ENCODE measurements around the gene RALBP1.

RALBP1 gene

GRCh38 chr18:9561759-9562158 is 86.4 kb downstream of the RALBP1 start:
- no peak for TF ChIP-seq TEAD4 (IDR thresholded peaks at IDR 0.05)
- TF ChIP-seq TCF12 (IDR thresholded peaks at IDR 0.05; ENCODE audit: low read depth), result no peak

- no peak for TF ChIP-seq USF1 (IDR thresholded peaks at IDR 0.05)
- TF ChIP-seq EP300 (IDR thresholded peaks at IDR 0.05; ENCODE audit: borderline replicate concordance), result no peak
- no peak for TF ChIP-seq CEBPB (IDR thresholded peaks at IDR 0.05)
- TF ChIP-seq TCF12 (IDR thresholded peaks at IDR 0.05; ENCODE audit: low read depth), result no peak
- no peak for TF ChIP-seq TAF1 (IDR thresholded peaks at IDR 0.05; ENCODE audit: low read depth)
- no peak for TF ChIP-seq YY1 (IDR thresholded peaks at IDR 0.05; ENCODE audit: low read depth)
- no peak for TF ChIP-seq EGR1 (IDR thresholded peaks at IDR 0.05)
- no peak for TF ChIP-seq ZBTB7A (IDR thresholded peaks at IDR 0.05; ENCODE audit: low read depth)
- no peak for TF ChIP-seq CREB1 (IDR thresholded peaks at IDR 0.05; ENCODE audit: low read depth)
- TF ChIP-seq RAD21 (IDR thresholded peaks at IDR 0.05; ENCODE audit: low read depth), result no peak
- no peak for TF ChIP-seq NFIC (IDR thresholded peaks at IDR 0.05)
- no peak for TF ChIP-seq REST (IDR thresholded peaks at IDR 0.05; ENCODE audit: low read depth)
- no peak for TF ChIP-seq FOXM1 (IDR thresholded peaks at IDR 0.05; ENCODE audit: borderline replicate concordance, low read depth)
These were observed 87.3 kb downstream of the RALBP1 start for GRCh38 chr18:9562584-9562983.

- TF ChIP-seq REST (IDR thresholded peaks at IDR 0.05; ENCODE audit: low read depth) (no peak), FOXM1 (IDR thresholded peaks at IDR 0.05; ENCODE audit: borderline replicate concordance, low read depth) (no peak)
These were observed 88.0 kb downstream of the RALBP1 start for GRCh38 chr18:9563331-9563730.

- TF ChIP-seq FOXM1 (IDR thresholded peaks at IDR 0.05; ENCODE audit: borderline replicate concordance, low read depth), result no peak
- no peak for TF ChIP-seq ZBTB7A (IDR thresholded peaks at IDR 0.05; ENCODE audit: low read depth)
- TF ChIP-seq EGR1 (IDR thresholded peaks at IDR 0.05), result no peak
- TF ChIP-seq YY1 (IDR thresholded peaks at IDR 0.05; ENCODE audit: low read depth), result no peak
- no peak for TF ChIP-seq REST (IDR thresholded peaks at IDR 0.05; ENCODE audit: low read depth)
- no peak for TF ChIP-seq RAD21 (IDR thresholded peaks at IDR 0.05; ENCODE audit: low read depth)
- TF ChIP-seq NFIC (IDR thresholded peaks at IDR 0.05), result no peak
- no peak for TF ChIP-seq TCF12 (IDR thresholded peaks at IDR 0.05; ENCODE audit: low read depth)
These were observed 90.1 kb downstream of the RALBP1 start for GRCh38 chr18:9565407-9565806.

- no peak for TF ChIP-seq MAX (IDR thresholded peaks at IDR 0.05)
- TF ChIP-seq USF1 (IDR thresholded peaks at IDR 0.05), result no peak
These were observed 92.9 kb downstream of the RALBP1 start for GRCh38 chr18:9568186-9568585.

- TF ChIP-seq NFIC (IDR thresholded peaks at IDR 0.05) (no peak), CREB1 (IDR thresholded peaks at IDR 0.05; ENCODE audit: low read depth) (no peak), TEAD4 (IDR thresholded peaks at IDR 0.05) (no peak), EGR1 (IDR thresholded peaks at IDR 0.05) (no peak), FOXM1 (IDR thresholded peaks at IDR 0.05; ENCODE audit: borderline replicate concordance, low read depth) (no peak), REST (IDR thresholded peaks at IDR 0.05; ENCODE audit: low read depth) (no peak), EP300 (IDR thresholded peaks at IDR 0.05; ENCODE audit: borderline replicate concordance) (no peak), RAD21 (IDR thresholded peaks at IDR 0.05; ENCODE audit: low read depth) (no peak), USF1 (IDR thresholded peaks at IDR 0.05) (no peak), ZBTB7A (IDR thresholded peaks at IDR 0.05; ENCODE audit: low read depth) (no peak), MAX (IDR thresholded peaks at IDR 0.05) (no peak), YY1 (IDR thresholded peaks at IDR 0.05; ENCODE audit: low read depth) (no peak), TCF12 (IDR thresholded peaks at IDR 0.05; ENCODE audit: low read depth) (no peak), TAF1 (IDR thresholded peaks at IDR 0.05; ENCODE audit: low read depth) (no peak)
These were observed 93.9 kb downstream of the RALBP1 start for GRCh38 chr18:9569178-9569577.
